ENCODE results near the gene ARHGEF19.
"Not testable (repeated sequence)": the region's sequence is repeated elsewhere in the genome, so short reads cannot be mapped to it uniquely, and the experiment has no call there.

DNA sequence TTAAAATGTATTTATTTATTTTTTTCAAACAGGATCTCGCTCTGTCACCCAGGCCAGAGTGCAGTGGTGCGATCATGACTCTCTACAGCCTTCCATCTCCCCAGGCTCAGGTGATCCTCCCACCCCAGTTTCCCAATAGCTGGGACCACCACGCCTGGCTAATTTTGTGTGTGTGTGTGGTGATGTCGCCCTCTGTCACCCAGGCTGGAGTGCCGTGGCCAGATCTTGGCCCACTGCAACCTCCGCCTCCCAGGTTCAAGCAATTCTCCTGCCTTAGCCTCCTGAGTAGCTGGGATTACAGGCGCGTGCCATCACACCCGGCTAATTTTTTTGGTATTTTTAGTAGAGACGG lies 44.3 kb downstream of the ARHGEF19 start:
- TF ChIP-seq, protein P1, sequence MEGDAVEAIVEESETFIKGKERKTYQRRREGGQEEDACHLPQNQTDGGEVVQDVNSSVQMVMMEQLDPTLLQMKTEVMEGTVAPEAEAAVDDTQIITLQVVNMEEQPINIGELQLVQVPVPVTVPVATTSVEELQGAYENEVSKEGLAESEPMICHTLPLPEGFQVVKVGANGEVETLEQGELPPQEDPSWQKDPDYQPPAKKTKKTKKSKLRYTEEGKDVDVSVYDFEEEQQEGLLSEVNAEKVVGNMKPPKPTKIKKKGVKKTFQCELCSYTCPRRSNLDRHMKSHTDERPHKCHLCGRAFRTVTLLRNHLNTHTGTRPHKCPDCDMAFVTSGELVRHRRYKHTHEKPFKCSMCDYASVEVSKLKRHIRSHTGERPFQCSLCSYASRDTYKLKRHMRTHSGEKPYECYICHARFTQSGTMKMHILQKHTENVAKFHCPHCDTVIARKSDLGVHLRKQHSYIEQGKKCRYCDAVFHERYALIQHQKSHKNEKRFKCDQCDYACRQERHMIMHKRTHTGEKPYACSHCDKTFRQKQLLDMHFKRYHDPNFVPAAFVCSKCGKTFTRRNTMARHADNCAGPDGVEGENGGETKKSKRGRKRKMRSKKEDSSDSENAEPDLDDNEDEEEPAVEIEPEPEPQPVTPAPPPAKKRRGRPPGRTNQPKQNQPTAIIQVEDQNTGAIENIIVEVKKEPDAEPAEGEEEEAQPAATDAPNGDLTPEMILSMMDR (conservative IDR thresholded peaks at IDR 0.05; ENCODE audit: low read length), result not testable (repeated sequence)
- not testable (repeated sequence) for TF ChIP-seq EZH2phosphoT487 (IDR thresholded peaks at IDR 0.05; ENCODE audit: borderline replicate concordance)
